ENCODE results near the gene ZNRD2. TPM values are rescaled to one million over a fixed set of nuclear protein-coding genes. Genes with fewer than 3 reads are reported as not detected.

The ZNRD2 gene
- total and polyA plus RNA-seq, 2 experiments from 2014 or later, result 20.5 to 52.4 TPM

DNA sequence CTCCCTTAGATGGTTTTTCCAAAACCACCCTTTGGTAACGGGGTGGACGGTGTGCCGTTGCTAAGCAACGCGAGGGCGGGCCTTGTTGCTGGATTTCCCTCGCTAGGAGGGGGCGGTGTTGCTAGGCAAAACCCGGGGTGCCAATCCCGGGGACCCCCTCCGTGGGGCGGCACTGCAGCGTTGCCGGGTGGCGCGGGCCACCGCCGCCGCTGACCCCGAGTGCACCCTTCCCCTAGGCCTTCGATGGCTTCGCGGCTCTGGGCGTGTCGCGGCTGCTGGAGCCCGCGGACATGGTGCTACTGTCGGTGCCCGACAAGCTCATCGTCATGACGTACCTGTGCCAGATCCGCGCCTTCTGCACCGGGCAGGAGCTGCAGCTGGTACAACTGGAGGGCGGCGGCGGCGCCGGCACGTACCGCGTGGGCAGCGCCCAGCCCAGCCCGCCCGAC lies 14.5 kb downstream of the ZNRD2 start:
- Histone ChIP-seq H3K4me3 (no peak overlapping the region), H3K9me2 (replicated peaks; ENCODE audit: insufficient read depth) (no peaks in the 10 kb centered on the region), H2AFZ (no peak overlapping the region), H3K27ac (no peak overlapping the region), H3K9me3 (ENCODE audit: low read depth) (no peaks in the 10 kb centered on the region), H3K4me1 (ENCODE audit: insufficient read depth) (no peaks in the 10 kb centered on the region), H3K79me2 (no peaks in the 10 kb centered on the region), H3K36me3 (replicated peaks; ENCODE audit: insufficient read depth, low read depth) (no peaks in the 10 kb centered on the region), H4K20me1 (ENCODE audit: insufficient read depth, poor library complexity, severe bottlenecking) (no peaks in the 10 kb centered on the region), H3K27me3 (peaks cover 20% of the 10 kb centered on the region), H3K4me2 (peak overlapping the region; percentile 51)
- TF ChIP-seq EZH2 (IDR thresholded peaks at IDR 0.05; ENCODE audit: borderline replicate concordance), result peak; percentile 43
- TF ChIP-seq EZH2phosphoT487 (IDR thresholded peaks at IDR 0.05; ENCODE audit: low read depth, severe bottlenecking, unreplicated experiment), result no peak
- 62% methylated on average over 46 of the region's 46 CpGs for WGBS (ENCODE audit: low lambda C conversion rate, missing lambda C conversion rate)
- DNase-seq (ENCODE audit: low spot score), result no peak

- H3K79me2 ChIP-seq, result no peaks in the 10 kb centered on the region
- DNase-seq (ENCODE audit: low spot score), result no peak
- H3K9me3 ChIP-seq (ENCODE audit: low read depth), result no peaks in the 10 kb centered on the region
- TF ChIP-seq, protein P1, sequence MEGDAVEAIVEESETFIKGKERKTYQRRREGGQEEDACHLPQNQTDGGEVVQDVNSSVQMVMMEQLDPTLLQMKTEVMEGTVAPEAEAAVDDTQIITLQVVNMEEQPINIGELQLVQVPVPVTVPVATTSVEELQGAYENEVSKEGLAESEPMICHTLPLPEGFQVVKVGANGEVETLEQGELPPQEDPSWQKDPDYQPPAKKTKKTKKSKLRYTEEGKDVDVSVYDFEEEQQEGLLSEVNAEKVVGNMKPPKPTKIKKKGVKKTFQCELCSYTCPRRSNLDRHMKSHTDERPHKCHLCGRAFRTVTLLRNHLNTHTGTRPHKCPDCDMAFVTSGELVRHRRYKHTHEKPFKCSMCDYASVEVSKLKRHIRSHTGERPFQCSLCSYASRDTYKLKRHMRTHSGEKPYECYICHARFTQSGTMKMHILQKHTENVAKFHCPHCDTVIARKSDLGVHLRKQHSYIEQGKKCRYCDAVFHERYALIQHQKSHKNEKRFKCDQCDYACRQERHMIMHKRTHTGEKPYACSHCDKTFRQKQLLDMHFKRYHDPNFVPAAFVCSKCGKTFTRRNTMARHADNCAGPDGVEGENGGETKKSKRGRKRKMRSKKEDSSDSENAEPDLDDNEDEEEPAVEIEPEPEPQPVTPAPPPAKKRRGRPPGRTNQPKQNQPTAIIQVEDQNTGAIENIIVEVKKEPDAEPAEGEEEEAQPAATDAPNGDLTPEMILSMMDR (IDR thresholded peaks at IDR 0.05; ENCODE audit: poor library complexity), result no peak
- TF ChIP-seq EZH2phosphoT487 (IDR thresholded peaks at IDR 0.05; ENCODE audit: low read depth, severe bottlenecking, unreplicated experiment) (no peak), EZH2 (IDR thresholded peaks at IDR 0.05; ENCODE audit: borderline replicate concordance) (no peak)
- no peak overlapping the region for H3K4me3 ChIP-seq
- H3K36me3 ChIP-seq (replicated peaks; ENCODE audit: insufficient read depth, low read depth), result no peaks in the 10 kb centered on the region
- no peaks in the 10 kb centered on the region for H3K4me1 ChIP-seq (ENCODE audit: insufficient read depth)
- 79% methylated on average over 28 of the region's 51 CpGs for WGBS (ENCODE audit: low lambda C conversion rate, missing lambda C conversion rate)
- no peak overlapping the region for H2AFZ ChIP-seq
- H3K4me2 ChIP-seq, result no peak overlapping the region
- H3K27me3 ChIP-seq, result peaks cover 20% of the 10 kb centered on the region
- no peaks in the 10 kb centered on the region for H3K9me2 ChIP-seq (replicated peaks; ENCODE audit: insufficient read depth)
- H3K27ac ChIP-seq, result no peak overlapping the region
- H4K20me1 ChIP-seq (ENCODE audit: insufficient read depth, poor library complexity, severe bottlenecking), result no peaks in the 10 kb centered on the region
Measured at GRCh38 chr11:65585396-65586246, 15.3 kb downstream of the ZNRD2 start.

DNA sequence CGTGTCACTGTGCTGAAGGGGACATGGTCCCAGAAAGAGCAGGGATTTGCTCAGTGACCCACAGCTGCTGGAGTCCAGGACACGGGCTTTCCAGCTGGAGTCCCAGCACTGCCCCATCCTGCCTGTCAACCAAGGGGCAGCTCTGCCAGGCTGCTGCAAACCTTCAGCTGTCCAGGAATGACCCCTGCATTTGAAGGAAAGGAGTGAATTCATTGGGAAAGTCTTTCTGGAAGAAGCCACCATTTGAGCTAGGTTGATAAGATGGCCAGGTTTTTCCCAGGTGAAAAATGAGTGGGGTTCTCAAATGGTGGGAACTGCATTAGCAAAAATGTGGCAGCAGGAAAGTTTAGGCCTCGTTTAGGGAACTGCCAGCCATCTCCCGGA lies 16.0 kb downstream of the ZNRD2 start:
- no peak overlapping the region for H2AFZ ChIP-seq
- no peak for DNase-seq (ENCODE audit: low spot score)
- no peak overlapping the region for H3K4me2 ChIP-seq
- H4K20me1 ChIP-seq (ENCODE audit: insufficient read depth, poor library complexity, severe bottlenecking), result no peaks in the 10 kb centered on the region
- no peaks in the 10 kb centered on the region for H3K4me1 ChIP-seq (ENCODE audit: insufficient read depth)
- H3K9me2 ChIP-seq (replicated peaks; ENCODE audit: insufficient read depth), result no peaks in the 10 kb centered on the region
- no peaks in the 10 kb centered on the region for H3K36me3 ChIP-seq (replicated peaks; ENCODE audit: insufficient read depth, low read depth)
- no peaks in the 10 kb centered on the region for H3K9me3 ChIP-seq (ENCODE audit: low read depth)
- no peak overlapping the region for H3K27ac ChIP-seq
- no peaks in the 10 kb centered on the region for H3K79me2 ChIP-seq
- peaks cover 20% of the 10 kb centered on the region for H3K27me3 ChIP-seq
- TF ChIP-seq EZH2 (IDR thresholded peaks at IDR 0.05; ENCODE audit: borderline replicate concordance), result no peak
- no peak for TF ChIP-seq EZH2phosphoT487 (IDR thresholded peaks at IDR 0.05; ENCODE audit: low read depth, severe bottlenecking, unreplicated experiment)
- TF ChIP-seq, protein P1 (IDR thresholded peaks at IDR 0.05; ENCODE audit: poor library complexity), result no peak
- H3K4me3 ChIP-seq, result no peak overlapping the region
- WGBS (ENCODE audit: low lambda C conversion rate, missing lambda C conversion rate), result 88% methylated on average over 4 of the region's 4 CpGs

DNA sequence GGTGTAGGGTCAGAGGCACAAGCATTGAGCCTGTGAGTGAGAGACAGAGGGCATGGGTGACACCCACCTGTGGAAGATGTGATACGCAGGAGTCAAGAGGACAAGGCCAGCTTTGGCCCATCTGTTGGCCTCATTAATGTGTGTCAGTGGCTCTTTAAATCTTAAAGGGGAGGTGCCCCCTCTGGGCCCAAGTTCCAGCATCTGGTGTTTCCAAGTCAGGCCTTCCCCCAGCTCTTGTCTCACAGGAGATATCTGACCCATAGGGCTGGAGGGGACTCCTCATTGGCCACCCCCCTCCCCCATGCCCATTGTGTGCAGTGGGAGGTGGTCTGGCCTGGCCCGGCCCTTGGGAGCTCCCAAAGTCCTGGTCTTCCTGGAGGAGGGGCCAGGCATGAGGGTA lies 16.4 kb downstream of the ZNRD2 start:
- Histone ChIP-seq H2AFZ (no peak overlapping the region), H3K27ac (no peak overlapping the region), H3K9me3 (ENCODE audit: low read depth) (no peaks in the 10 kb centered on the region), H3K27me3 (peaks cover 20% of the 10 kb centered on the region), H3K36me3 (replicated peaks; ENCODE audit: insufficient read depth, low read depth) (no peaks in the 10 kb centered on the region), H3K9me2 (replicated peaks; ENCODE audit: insufficient read depth) (no peaks in the 10 kb centered on the region), H3K4me3 (no peak overlapping the region), H3K4me2 (no peak overlapping the region), H3K4me1 (ENCODE audit: insufficient read depth) (peaks cover under 1% of the 10 kb centered on the region), H4K20me1 (ENCODE audit: insufficient read depth, poor library complexity, severe bottlenecking) (no peaks in the 10 kb centered on the region), H3K79me2 (no peaks in the 10 kb centered on the region)
- TF ChIP-seq, protein P1 (IDR thresholded peaks at IDR 0.05; ENCODE audit: poor library complexity), result no peak
- TF ChIP-seq EZH2 (IDR thresholded peaks at IDR 0.05; ENCODE audit: borderline replicate concordance) (no peak), EZH2phosphoT487 (IDR thresholded peaks at IDR 0.05; ENCODE audit: low read depth, severe bottlenecking, unreplicated experiment) (no peak)
- WGBS (ENCODE audit: low lambda C conversion rate, missing lambda C conversion rate), result 60% methylated on average over 2 of the region's 2 CpGs
- no peak for DNase-seq (ENCODE audit: low spot score)
